GM18861 (cell line): Measurements from ENCODE around the gene ABCA13.

Experiments used
- ATAC-seq: cut with Tn5 transposase; IDR thresholded peaks from one replicate; pipeline ENCODE4 v1.9.1; 2021; ENCODE audit not compliant: unreplicated experiment

Gene ABCA13

GRCh38 chr7:48242846-48243245, 71.6 kb downstream of the ABCA13 start:
- no peak for ATAC-seq

- ATAC-seq, result no peak
Observed at GRCh38 chr7:48244864-48245271, 73.6 kb downstream of the ABCA13 start.

GRCh38 chr7:48245751-48246472, 74.7 kb downstream of the ABCA13 start:
- ATAC-seq, result peak; percentile 81

GRCh38 chr7:48249166-48249565, 77.9 kb downstream of the ABCA13 start:
- no peak for ATAC-seq

- no peak for ATAC-seq
Observed at GRCh38 chr7:48250441-48250951, 79.2 kb downstream of the ABCA13 start.

GRCh38 chr7:48251766-48252165, 80.5 kb downstream of the ABCA13 start:
- ATAC-seq, result peak; percentile 94

GRCh38 chr7:48252995-48253394, 81.7 kb downstream of the ABCA13 start:
- ATAC-seq, result no peak

- ATAC-seq, result peak; percentile 41
Observed at GRCh38 chr7:48255046-48255445, 83.8 kb downstream of the ABCA13 start.

GRCh38 chr7:48259463-48260280, 88.4 kb downstream of the ABCA13 start:
- peak; percentile 37 for ATAC-seq

GRCh38 chr7:48261696-48262095, 90.4 kb downstream of the ABCA13 start:
- no peak for ATAC-seq

GRCh38 chr7:48262606-48263310, 91.5 kb downstream of the ABCA13 start:
- ATAC-seq, result no peak

GRCh38 chr7:48263311-48263650, 92.0 kb downstream of the ABCA13 start:
- no peak for ATAC-seq

- no peak for ATAC-seq
Observed at GRCh38 chr7:48269066-48269465, 97.8 kb downstream of the ABCA13 start.

- ATAC-seq, result no peak
Observed at GRCh38 chr7:48274662-48275061, 103.4 kb downstream of the ABCA13 start.

- no peak for ATAC-seq
Observed at GRCh38 chr7:48279420-48279819, 108.2 kb downstream of the ABCA13 start.

- no peak for ATAC-seq
Observed at GRCh38 chr7:48280100-48280499, 108.8 kb downstream of the ABCA13 start.

GRCh38 chr7:48285373-48285772, 114.1 kb downstream of the ABCA13 start:
- ATAC-seq, result no peak

- ATAC-seq, result no peak
Observed at GRCh38 chr7:48286836-48287235, 115.6 kb downstream of the ABCA13 start.

- no peak for ATAC-seq
Observed at GRCh38 chr7:48289656-48290055, 118.4 kb downstream of the ABCA13 start.

GRCh38 chr7:48292949-48293348, 121.7 kb downstream of the ABCA13 start:
- ATAC-seq, result no peak

- no peak for ATAC-seq
Observed at GRCh38 chr7:48295296-48295971, 124.2 kb downstream of the ABCA13 start.
